NB4 (cell line): ENCODE data around the gene ERCC5.

Experiments
- CTCF ChIP-seq: IDR thresholded peaks from one replicate; pipeline ENCODE4 v1.5.1; 2012; ENCODE audit warnings: low read depth, low read length
- MAX ChIP-seq: IDR thresholded peaks from 2 replicates; pipeline ENCODE4 v1.6.1; 2011; ENCODE audit warnings: low read depth, low read length
- MYC ChIP-seq: IDR thresholded peaks from 2 replicates; pipeline ENCODE4 v1.6.1; 2011; ENCODE audit warnings: low read depth, low read length
- POLR2A ChIP-seq: IDR thresholded peaks from 2 replicates; pipeline ENCODE4 v1.6.1; 2011; ENCODE audit warnings: mild to moderate bottlenecking; ENCODE audit not compliant: insufficient read length; ENCODE audit errors: extremely low read depth

GRCh38 chr13:102872531-102872930, 26.7 kb downstream of the ERCC5 start:
- TF ChIP-seq CTCF (no peak), POLR2A (no peak), MYC (no peak), MAX (no peak)
